GM18505 (cell line): ENCODE measurements around the gene C1orf174.
"Not testable (repeated sequence)": the region's sequence is repeated elsewhere in the genome, so short reads cannot be mapped to it uniquely, and the experiment has no call there.

ENCODE experiments used
- ATAC-seq: cut with Tn5 transposase; IDR thresholded peaks from one replicate; pipeline ENCODE4 v1.9.1; 2021; ENCODE audit not compliant: unreplicated experiment
- POLR2A ChIP-seq: IDR thresholded peaks from 4 replicates; pipeline ENCODE4 v1.6.1; 2011; ENCODE audit warnings: borderline replicate concordance; ENCODE audit not compliant: insufficient read depth, insufficient read length; ENCODE audit errors: extremely low read depth

C1orf174 gene

GRCh38 chr1:3921765-3922164 lies 21.7 kb upstream of the C1orf174 start:
- no peak for TF ChIP-seq POLR2A
- ATAC-seq, result no peak

DNA sequence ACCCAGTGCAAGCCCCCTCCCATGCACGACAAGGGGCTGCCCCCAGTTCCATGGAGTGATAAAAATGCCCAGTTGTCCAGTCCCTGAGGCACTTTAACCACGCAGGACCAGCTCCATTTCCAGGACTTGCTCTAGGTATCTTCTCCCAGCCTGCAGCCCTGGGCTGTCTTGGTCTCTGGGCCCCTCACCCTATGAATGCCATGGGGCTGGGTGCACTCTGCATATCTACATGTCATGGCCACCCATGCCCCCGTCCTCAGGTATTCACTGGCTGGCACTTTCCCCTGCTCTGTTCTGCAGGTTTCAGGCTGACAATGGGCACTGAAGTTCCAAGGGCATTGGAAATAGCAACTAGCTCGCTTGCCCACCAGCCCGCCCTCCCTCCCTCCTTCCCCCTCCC lies 19.6 kb upstream of the C1orf174 start:
- no peak for TF ChIP-seq POLR2A
- no peak for ATAC-seq

- no peak for ATAC-seq
- no peak for TF ChIP-seq POLR2A
Observed at GRCh38 chr1:3918966-3919611, 19.0 kb upstream of the C1orf174 start.

GRCh38 chr1:3918359-3918758 lies 18.3 kb upstream of the C1orf174 start:
- not testable (repeated sequence) for ATAC-seq

GRCh38 chr1:3917761-3918160 lies 17.7 kb upstream of the C1orf174 start:
- no peak for ATAC-seq
- TF ChIP-seq POLR2A, result no peak

- TF ChIP-seq POLR2A, result no peak
- no peak for ATAC-seq
Observed at GRCh38 chr1:3915551-3916121, 15.6 kb upstream of the C1orf174 start.

DNA sequence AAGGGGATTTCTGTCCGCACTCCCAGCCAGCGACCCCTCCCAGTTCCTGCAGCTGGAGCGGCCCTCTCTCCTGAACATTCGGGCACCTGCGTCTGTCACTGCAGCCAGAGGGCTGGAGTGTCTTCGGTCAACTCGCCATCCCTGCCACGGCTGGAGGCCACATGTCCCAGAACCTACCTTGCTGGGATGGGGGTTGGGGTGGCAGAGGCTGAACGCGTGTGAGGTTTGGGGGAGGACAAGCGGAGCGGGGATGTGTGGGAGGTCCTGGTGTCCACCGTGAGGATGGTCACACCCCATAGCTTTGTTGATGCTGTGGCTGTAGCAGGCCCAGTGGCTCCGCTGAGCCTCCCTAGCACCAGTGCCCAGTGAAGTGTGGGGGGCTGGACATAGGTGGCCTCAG lies 14.8 kb upstream of the C1orf174 start:
- TF ChIP-seq POLR2A, result no peak
- no peak for ATAC-seq

DNA sequence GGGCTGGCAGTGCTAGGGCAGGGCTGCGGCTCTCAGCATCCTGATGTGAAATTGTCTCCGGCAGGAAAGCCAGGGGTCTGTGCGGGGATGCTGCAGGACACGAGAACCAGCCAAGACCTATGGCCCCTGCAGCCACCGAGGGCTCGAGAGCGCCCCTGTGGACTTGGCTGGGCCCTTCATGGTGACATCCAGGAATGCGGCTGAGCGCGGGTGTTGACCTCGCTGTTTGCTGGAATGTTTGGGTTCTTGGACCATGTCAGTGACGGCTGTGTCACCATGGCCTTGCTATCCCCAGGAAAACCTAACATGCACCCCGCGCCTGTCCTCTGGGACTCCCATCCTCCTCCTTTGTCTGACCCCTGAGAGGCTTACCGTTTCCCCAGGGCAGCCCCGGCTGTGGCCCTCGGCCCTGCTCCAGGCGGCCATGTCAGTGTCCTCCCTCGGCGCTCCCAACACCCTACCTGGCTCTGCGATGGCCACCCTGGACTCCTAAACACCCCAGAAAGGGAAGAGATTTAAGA lies 14.3 kb upstream of the C1orf174 start:
- TF ChIP-seq POLR2A, result no peak
- ATAC-seq, result no peak

- no peak for ATAC-seq
- TF ChIP-seq POLR2A, result no peak
Observed at GRCh38 chr1:3912809-3913685, 13.0 kb upstream of the C1orf174 start.

DNA sequence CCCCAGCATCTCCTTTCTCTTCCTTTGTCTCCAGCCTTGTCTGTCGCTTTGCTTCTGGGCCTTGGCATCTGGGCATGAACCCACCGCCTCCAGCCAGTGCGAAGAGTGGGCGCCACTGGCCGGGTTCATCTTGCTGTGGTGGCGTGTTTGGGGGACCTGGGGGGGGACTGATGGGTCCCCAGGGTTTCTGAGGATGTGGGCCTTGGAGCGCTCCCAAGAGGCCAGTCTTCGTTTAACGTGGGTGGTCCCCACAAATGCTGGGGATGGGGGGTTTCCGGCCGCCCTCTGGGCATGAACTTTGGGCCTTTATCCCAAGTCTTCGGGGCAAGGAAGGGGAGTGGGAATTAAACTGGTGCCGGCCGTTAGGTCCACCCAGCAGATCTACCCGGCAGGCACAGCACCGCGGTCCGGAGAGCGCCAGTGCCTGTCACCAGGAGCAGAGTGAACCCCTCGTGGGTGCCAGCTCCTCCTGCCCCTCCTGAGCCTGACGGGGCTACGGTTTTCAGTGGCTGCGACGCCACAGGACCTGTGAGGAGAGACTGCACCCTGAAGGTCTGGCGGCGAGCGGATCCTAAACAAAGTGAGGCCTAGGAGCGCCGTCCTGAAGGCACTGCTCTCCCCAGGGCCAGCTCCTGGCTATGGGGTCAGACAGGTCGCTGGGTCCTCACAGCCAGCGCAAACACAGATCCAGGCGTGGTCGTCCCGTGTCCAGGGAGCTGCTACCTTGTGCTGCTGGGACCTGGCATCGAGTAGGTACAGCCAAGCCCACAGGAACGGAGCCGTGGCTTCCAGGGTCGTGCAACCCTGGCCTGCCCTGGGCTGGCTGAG lies 12.1 kb upstream of the C1orf174 start:
- ATAC-seq, result no peak
- TF ChIP-seq POLR2A, result no peak

DNA sequence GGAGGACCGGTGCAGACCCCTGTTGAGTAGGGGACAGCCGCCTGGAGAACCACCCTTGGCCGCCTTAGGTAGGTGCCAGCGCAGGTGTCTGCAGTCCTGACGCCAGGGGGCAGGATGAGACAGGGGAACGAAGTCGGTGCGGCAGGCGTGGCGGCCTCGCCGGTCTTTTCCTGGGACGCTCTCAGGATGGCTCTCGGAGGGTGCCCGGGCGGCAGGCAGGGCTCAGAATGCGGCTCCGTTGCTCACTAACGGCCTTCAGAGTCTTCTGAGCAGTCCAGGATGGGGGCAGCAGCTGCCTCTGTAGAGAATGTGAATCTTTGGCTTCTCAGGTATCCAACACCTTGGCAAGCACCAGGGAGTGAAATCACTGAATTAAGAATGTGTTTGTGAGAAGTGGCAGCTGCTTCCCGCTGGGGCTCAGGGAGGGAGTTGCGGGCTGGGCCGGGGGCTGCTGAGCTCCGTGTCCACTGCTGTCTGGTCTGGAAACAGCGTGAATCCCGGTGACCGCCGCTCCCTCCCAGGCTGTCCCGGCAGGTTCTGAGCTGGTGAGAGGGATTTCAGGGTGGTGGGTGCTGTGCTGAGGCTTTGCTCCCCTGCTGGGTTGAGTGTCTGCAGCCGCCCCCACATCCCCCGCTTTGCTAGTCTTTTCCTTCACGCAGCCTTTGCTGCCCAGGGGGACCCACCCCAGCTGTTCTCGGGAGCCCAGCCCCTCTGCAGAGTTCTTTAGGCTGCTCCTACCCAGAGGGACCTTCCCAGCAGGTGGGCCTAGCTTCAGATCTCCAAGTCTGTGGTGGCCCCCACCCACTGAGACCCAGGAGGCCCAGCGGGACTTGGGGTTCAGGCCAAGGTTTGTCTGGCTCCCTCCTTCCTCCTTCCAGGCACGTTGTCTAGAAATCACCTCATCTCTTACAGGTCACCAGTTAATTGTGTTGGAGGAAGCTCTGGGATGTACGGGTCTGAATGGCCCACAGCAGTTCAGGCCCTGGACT lies 11.1 kb upstream of the C1orf174 start:
- TF ChIP-seq POLR2A, result no peak
- no peak for ATAC-seq
